Smooth muscle cell (in vitro differentiated cells): Measurements from ENCODE around the gene RICTOR. TPM values are rescaled to one million over a fixed set of nuclear protein-coding genes. Genes with fewer than 3 reads are reported as not detected.

Experiments
- DNase-seq: peaks from one replicate; lab custom pipeline; 2025; ENCODE audit not compliant: unreplicated experiment; lab: John Stamatoyannopoulos, UW
- H2AFZ ChIP-seq: fragments of 200-600 bp; sonication (generic); 2 replicates; pipeline ENCODE4 v1.6.0; 2016; ENCODE audit warnings: antibody characterized with exemption, low read depth, mild to moderate bottlenecking
- H3F3A ChIP-seq: fragments of 200-600 bp; sonication (generic); 2 replicates; pipeline ENCODE4 v1.6.0; 2017; ENCODE audit warnings: antibody characterized with exemption, low read depth
- H3K27ac ChIP-seq: fragments of 200-600 bp; sonication (generic); 2 replicates; pipeline ENCODE4 v1.5.1; 2016; ENCODE audit warnings: low read depth, mild to moderate bottlenecking
- H3K27me3 ChIP-seq: fragments of 200-600 bp; sonication (generic); 2 replicates; pipeline ENCODE4 v1.6.1; 2016; ENCODE audit warnings: low read depth, mild to moderate bottlenecking
- H3K36me3 ChIP-seq: fragments of 200-600 bp; sonication (generic); 2 replicates; pipeline ENCODE4 v1.5.1; 2016; ENCODE audit warnings: low read depth
- H3K4me1 ChIP-seq: fragments of 200-600 bp; sonication (generic); 2 replicates; pipeline ENCODE4 v1.5.1; 2016; ENCODE audit warnings: low read depth
- H3K4me2 ChIP-seq: fragments of 200-600 bp; sonication (generic); 2 replicates; pipeline ENCODE4 v1.6.0; 2016; ENCODE audit warnings: mild to moderate bottlenecking
- H3K4me3 ChIP-seq: fragments of 200-600 bp; sonication (generic); 2 replicates; pipeline ENCODE4 v1.5.1; 2016; ENCODE audit warnings: mild to moderate bottlenecking
- H3K79me2 ChIP-seq: fragments of 200-600 bp; sonication (generic); 2 replicates; pipeline ENCODE4 v1.6.0; 2016; ENCODE audit warnings: low read depth, mild to moderate bottlenecking
- H3K9ac ChIP-seq: fragments of 200-600 bp; sonication (generic); 2 replicates; pipeline ENCODE4 v1.6.0; 2016; ENCODE audit warnings: low read depth
- H3K9me3 ChIP-seq: fragments of 200-600 bp; sonication (generic); replicated peaks from 2 replicates; pipeline ENCODE4 v1.5.1; 2016; ENCODE audit warnings: low read depth
- H4K20me1 ChIP-seq: fragments of 200-600 bp; sonication (generic); 2 replicates; pipeline ENCODE4 v1.6.0; 2016; ENCODE audit warnings: low read depth
- WGBS: methylation state at CpG from one replicate; pipeline ENCODE4 v1.1.7; 2016; ENCODE audit warnings: low lambda C conversion rate; 5-methylcytosine and 5-hydroxymethylcytosine counted together
- polyA plus RNA-seq: library from polyadenylated mRNA; unstranded; fragments of >200 nt; fragmentation: Nextera tagmentation; extraction: Ambion mirVana; gene quantifications from 2 replicates; pipeline ENCODE4 v1.2.1, GENCODE V29; 2016
- total RNA-seq: library from RNA; depleted of rRNA; stranded (reverse); fragments of >200 nt; gene quantifications from 2 replicates; pipeline ENCODE4 v1.2.3, GENCODE V29; 2014
- TF ChIP-seq, protein P1 (sequence below): fragments of 200-600 bp; sonication (generic); IDR thresholded peaks from 2 replicates; pipeline ENCODE4 v1.5.1; 2017; ENCODE audit warnings: borderline replicate concordance, mild to moderate bottlenecking, antibody characterized with exemption; ENCODE audit not compliant: insufficient read depth, poor library complexity, severe bottlenecking

RICTOR gene
- total and polyA plus RNA-seq, 2 experiments from 2014 or later = 3.6 to 30.2 TPM

DNA sequence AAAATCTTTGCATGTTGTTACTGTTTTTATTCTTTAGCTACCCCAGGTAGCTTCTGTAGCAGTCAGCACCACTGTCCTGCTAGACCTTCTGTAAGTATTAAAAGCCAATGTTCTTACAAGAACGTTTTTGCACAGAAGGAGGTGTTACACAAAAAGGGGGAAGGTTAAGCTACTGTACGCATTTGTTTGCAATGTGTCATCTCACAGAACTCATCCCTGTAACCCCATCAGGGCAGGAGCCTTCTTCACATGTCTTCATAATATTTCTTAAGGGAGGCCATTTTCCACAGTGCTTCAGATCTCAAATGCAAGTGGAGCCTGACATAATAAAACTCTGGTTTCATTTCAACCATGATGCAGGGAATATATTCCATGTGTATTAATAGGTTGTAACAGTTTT, 160.5 kb downstream of the RICTOR start:
- H3K4me2 ChIP-seq = no peak overlapping the region
- 92% methylated on average over 2 of the region's 2 CpGs for WGBS
- TF ChIP-seq, protein P1, sequence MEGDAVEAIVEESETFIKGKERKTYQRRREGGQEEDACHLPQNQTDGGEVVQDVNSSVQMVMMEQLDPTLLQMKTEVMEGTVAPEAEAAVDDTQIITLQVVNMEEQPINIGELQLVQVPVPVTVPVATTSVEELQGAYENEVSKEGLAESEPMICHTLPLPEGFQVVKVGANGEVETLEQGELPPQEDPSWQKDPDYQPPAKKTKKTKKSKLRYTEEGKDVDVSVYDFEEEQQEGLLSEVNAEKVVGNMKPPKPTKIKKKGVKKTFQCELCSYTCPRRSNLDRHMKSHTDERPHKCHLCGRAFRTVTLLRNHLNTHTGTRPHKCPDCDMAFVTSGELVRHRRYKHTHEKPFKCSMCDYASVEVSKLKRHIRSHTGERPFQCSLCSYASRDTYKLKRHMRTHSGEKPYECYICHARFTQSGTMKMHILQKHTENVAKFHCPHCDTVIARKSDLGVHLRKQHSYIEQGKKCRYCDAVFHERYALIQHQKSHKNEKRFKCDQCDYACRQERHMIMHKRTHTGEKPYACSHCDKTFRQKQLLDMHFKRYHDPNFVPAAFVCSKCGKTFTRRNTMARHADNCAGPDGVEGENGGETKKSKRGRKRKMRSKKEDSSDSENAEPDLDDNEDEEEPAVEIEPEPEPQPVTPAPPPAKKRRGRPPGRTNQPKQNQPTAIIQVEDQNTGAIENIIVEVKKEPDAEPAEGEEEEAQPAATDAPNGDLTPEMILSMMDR = no peak
- H3F3A ChIP-seq = no peaks in the 10 kb centered on the region
- H3K4me3 ChIP-seq = no peak overlapping the region
- no peaks in the 10 kb centered on the region for H4K20me1 ChIP-seq
- no peaks in the 10 kb centered on the region for H3K27me3 ChIP-seq
- H2AFZ ChIP-seq = no peak overlapping the region
- H3K9ac ChIP-seq = no peak overlapping the region
- H3K27ac ChIP-seq = no peak overlapping the region
- H3K4me1 ChIP-seq = no peaks in the 10 kb centered on the region
- H3K9me3 ChIP-seq = peaks cover 5% of the 10 kb centered on the region
- peaks cover 14% of the 10 kb centered on the region for H3K36me3 ChIP-seq
- DNase-seq = no peak
- H3K79me2 ChIP-seq = no peaks in the 10 kb centered on the region

DNA sequence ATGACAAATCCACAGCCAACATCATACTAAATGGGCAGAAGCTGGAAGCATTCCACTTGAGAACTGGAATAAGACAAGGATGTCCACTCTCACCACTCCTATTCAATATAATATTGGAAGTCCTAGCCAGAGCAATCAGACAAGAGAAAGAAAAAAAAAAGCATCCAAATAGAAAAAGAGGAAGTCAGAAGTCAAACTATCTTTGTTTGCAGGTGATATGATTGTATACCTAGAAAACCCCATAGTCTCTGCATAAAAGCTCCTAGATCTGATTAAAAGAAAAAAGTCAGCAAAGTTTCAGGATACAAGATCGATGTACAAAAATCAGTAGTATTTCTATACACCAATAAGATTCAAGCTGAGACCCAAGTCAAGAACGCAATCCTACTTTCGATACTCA, 162.3 kb downstream of the RICTOR start:
- Histone ChIP-seq H3K79me2 (no peaks in the 10 kb centered on the region), H3K27ac (no peak overlapping the region), H3K36me3 (peaks cover 17% of the 10 kb centered on the region), H3K9ac (no peak overlapping the region), H3K4me2 (no peak overlapping the region), H3K4me1 (no peaks in the 10 kb centered on the region), H2AFZ (no peak overlapping the region), H3K27me3 (no peaks in the 10 kb centered on the region), H4K20me1 (no peaks in the 10 kb centered on the region), H3F3A (no peaks in the 10 kb centered on the region), H3K4me3 (no peak overlapping the region), H3K9me3 (peaks cover 5% of the 10 kb centered on the region)
- WGBS = 99% methylated on average over 3 of the region's 3 CpGs
- TF ChIP-seq, protein P1 = no peak
- no peak for DNase-seq

DNA sequence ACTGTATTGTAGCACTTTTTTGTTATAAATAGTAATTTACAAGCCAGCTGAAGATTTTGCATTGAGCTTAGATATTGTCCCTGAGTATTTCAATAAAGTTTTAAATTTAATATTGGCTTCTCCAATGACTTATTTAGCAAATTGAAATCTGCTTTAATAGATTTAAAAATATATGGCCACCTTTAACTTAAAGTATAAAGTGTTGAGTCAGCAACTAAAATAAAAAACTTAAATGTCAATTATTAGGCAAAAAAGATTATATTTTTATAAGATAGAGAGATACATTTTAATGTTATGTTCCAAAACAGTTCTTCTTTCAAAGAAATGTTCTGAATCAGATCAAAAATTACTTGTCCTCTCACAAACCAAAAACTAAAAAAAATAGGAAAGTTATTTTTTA, 167.7 kb downstream of the RICTOR start:
- no peaks in the 10 kb centered on the region for H4K20me1 ChIP-seq
- TF ChIP-seq, protein P1 = no peak
- H2AFZ ChIP-seq = no peak overlapping the region
- no peak overlapping the region for H3K4me3 ChIP-seq
- no peaks in the 10 kb centered on the region for H3K27me3 ChIP-seq
- no peaks in the 10 kb centered on the region for H3F3A ChIP-seq
- H3K79me2 ChIP-seq = no peaks in the 10 kb centered on the region
- no peaks in the 10 kb centered on the region for H3K4me1 ChIP-seq
- peaks cover 5% of the 10 kb centered on the region for H3K9me3 ChIP-seq
- DNase-seq = no peak
- no peak overlapping the region for H3K9ac ChIP-seq
- H3K27ac ChIP-seq = no peak overlapping the region
- H3K4me2 ChIP-seq = no peak overlapping the region
- peaks cover 44% of the 10 kb centered on the region for H3K36me3 ChIP-seq

DNA sequence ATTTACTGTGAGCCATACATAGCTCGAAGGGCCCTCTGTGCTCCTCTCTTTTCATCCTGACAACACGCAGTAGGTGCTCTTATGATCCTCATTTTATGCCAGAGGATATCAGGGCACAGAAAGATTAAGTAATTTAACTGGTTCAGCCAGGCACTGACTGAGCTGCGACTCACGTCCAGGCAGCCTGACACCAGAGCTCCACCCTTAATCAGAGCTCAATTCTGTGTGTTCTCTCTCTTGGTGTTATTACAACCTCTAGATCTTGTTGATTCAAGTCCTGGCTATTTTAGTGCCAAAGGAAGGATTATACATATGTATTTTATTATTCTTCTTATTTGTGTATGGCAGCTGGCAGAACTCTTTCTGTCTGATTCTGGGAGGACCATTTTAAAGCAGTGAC, 168.7 kb downstream of the RICTOR start:
- TF ChIP-seq, protein P1 = no peak
- H3K9me3 ChIP-seq = peaks cover 5% of the 10 kb centered on the region
- no peak overlapping the region for H2AFZ ChIP-seq
- 91% methylated on average over 4 of the region's 4 CpGs for WGBS
- no peaks in the 10 kb centered on the region for H4K20me1 ChIP-seq
- no peak overlapping the region for H3K4me2 ChIP-seq
- DNase-seq = no peak
- H3K9ac ChIP-seq = no peak overlapping the region
- H3K27me3 ChIP-seq = no peaks in the 10 kb centered on the region
- H3K27ac ChIP-seq = no peak overlapping the region
- no peak overlapping the region for H3K4me3 ChIP-seq
- peaks cover 44% of the 10 kb centered on the region for H3K36me3 ChIP-seq
- H3K4me1 ChIP-seq = no peaks in the 10 kb centered on the region
- no peaks in the 10 kb centered on the region for H3K79me2 ChIP-seq
- no peaks in the 10 kb centered on the region for H3F3A ChIP-seq
